ENCODE results near the gene RALGAPA2.

Gene RALGAPA2

DNA sequence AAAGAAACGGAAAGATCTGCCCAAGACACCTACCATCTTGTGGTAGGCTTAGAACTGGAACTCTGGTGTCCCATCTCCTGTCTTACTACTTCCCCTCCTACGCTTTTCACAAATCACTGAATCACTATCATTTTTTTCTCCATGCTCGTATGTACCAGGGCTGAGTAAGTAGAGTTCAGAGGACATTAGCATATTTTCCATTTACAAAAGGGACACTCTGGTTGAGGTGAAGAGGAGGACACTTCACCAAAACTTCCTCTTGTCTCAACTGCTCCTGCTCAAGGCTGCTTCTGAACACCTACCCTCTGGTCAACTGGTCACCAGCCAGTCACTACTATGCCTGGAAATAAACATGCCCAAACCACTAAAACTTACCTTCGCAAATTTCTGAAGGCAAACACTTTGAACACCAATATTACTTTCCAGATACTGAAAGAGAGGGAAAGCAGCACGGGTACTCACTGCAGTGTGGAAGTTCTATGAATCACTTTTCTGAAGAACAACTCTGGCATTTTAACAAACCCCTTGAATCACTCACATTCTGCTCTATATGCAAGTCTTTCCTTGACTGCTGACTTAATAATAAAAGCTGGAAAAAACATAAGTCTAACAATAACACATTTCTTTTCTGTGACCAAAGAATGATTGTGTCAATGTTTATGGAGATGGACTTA lies 221.2 kb downstream of the RALGAPA2 start:
- no peak for DNase-seq

DNA sequence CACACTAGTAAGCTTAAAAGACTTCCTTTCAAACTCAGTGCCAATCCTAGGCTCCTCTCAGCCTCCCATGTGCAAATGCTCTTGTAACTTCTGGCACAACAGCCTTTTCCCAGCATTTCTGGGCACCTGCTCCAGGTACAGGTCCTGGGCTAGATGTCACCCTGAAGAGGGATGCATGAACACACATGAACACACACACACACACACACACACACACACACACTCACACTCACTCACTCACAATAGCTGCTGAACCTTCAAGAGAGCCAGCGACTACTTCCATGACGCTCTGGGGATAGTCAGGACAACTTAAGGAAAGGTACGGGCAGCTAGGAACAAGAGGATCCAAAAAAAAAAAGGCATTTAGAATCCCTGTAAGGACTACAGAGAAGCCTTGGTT lies 221.8 kb downstream of the RALGAPA2 start:
- no peak for DNase-seq

DNA sequence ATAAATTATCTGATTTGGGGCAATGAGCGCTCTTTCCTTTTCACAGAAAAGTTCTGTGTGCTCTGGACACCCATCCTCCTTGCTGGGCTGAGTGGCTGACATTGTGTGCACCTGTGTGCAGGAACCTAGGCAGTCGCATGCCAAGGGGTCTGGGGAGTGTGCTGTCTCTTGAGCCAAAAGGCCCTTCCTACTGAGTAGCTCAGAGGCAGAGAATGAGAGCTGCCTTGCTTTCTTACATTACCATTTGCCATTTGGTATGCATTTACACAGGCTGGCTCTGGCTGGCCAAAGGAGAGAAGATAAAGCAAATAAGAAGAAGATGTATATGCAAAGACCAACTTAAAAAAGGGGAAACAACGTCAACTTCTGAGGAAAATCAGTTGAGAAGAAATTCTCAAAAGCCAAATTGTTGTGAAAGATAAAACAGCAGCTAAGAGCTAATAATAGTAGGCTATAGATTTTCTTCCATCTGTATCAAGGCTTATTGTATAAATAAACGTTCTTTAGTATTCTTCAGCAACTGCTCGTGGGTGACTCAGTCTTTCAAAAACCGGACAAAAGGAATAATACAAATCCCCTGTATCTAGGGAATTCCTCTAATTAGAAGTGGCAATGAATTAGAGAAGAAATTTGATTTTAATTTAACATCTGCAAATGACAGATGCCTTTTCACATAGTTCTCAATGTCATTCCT lies 222.6 kb downstream of the RALGAPA2 start:
- no peak for DNase-seq

DNA sequence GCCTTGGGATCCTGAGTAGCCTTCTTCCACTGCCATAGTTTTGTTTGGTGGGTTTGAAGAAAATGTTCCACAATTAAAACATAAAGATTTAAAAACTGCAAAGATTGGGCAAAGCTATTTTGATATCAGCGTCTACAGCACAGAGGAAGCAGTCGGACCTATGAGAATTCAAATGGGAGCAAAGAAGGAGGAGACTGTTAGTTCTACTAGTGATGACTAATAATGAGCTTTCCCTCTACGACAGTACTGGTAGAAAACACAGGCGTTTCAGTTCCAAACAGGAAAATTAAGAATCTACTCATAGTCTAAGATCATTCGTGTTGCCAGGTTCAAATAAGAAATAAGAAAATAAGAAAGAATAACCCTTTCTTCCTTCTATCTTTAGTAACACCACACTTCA lies 223.4 kb downstream of the RALGAPA2 start:
- DNase-seq, result no peak

DNA sequence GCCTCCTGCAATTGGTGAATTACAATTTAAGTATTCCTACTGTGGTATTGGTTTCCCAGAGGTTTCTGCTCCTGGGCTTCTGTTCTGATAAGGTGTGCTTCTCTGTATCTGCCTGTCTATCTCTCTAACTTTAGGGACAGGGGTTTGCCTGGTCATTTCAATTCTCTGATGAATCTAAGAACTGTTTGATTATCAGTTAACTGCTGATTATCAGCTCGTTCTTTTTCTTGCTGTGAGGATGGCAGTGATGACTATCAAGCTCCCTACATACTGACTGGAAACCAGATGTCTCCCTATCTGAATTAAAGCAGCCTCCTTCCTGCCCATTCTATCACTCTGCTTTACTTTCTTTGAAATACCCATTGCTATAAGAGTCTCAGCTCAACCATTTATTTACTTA lies 224.1 kb downstream of the RALGAPA2 start:
- no peak for DNase-seq

DNA sequence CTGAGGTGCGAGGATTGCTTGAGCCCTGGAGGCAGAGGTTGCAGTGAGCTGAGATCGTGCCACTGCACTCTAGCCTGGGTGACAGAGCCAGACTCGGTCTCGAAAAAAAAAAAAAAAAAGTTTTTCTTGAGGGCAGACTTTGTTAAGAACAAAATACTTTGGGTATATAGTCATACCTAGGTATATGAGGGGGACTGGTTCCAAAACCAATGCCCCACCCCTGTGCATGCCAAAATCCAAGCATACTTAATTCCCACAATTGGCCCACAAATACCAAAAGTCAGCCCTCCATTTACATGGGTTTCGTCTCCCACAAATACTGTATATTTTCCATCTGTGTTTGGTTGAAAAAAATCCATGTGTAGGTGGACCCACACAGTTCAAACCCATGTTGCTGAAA lies 224.6 kb downstream of the RALGAPA2 start:
- no peak for DNase-seq

DNA sequence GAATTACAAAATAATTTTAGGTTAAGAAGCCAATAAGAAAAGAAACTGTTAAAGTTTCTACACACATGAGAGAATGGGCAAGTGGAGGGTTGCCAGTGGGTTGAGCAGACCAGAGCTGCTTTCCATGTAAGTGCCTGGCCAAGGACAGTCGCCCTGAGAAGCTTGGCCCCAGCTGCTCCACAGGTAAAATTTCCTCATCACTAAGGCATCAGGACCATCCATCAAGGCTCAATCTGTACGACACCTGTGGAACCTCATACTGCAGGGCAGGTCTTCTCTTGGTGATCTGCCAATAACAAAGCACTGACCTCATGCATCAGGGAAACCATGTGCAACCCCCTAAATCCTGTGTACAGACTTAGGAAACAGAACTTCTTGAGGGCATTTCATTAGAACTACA lies 229.1 kb downstream of the RALGAPA2 start:
- no peak for DNase-seq

DNA sequence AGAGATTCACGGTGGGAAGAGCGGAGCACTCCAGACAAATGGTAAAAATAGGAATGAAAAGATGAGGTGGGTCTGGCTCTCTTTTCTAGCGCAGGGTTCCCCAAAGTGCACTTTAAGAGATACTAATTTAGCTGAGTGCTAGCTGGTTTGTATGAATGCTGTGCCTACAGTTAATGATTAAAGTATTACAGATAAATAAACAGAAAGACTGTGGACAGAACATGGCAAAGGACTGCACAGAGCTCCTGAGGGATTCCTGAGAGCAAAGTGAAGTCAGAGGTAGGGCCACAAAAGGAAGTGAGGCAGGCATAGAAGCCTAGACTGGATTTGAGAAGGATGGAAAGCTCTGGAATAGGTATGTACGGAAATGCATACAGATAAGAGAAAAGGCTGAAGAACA lies 230.0 kb downstream of the RALGAPA2 start:
- no peak for DNase-seq

DNA sequence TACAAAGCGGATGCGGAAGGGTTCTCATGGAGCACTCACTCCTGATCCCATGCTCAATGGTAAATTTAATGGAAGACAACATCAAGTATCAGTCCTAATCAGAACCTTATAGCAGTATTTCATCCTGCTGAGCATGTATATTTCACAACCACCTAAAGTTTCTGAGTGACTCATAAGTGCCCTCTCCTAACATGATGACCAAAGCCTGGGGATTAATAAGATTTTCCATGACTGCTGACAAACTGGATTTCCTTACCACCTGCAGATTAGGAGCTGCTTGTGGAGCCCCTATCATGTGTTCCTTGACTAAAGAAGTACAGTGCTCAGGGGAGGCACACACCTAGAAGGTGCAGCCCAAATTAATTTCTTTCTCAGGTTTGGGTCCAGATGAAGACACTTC lies 231.8 kb downstream of the RALGAPA2 start:
- DNase-seq, result no peak

DNA sequence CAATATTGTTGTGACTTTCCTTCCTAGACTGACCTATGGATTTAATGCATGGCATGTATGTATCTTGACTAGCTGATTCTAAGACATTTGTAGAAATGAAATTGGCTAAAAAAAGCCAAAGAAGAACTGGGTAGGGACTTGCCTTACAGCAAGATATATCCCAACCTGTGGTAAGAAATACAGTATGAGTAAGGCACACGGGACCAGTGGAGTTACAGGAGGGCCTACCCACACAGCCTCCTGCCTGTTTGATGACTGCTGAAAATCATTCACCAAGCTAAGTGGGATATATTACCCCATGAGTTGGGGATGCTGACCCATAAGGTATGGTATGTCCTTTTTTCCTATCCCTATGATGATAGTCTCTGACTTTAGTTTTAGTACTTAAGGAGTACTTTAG lies 232.3 kb downstream of the RALGAPA2 start:
- DNase-seq, result no peak

DNA sequence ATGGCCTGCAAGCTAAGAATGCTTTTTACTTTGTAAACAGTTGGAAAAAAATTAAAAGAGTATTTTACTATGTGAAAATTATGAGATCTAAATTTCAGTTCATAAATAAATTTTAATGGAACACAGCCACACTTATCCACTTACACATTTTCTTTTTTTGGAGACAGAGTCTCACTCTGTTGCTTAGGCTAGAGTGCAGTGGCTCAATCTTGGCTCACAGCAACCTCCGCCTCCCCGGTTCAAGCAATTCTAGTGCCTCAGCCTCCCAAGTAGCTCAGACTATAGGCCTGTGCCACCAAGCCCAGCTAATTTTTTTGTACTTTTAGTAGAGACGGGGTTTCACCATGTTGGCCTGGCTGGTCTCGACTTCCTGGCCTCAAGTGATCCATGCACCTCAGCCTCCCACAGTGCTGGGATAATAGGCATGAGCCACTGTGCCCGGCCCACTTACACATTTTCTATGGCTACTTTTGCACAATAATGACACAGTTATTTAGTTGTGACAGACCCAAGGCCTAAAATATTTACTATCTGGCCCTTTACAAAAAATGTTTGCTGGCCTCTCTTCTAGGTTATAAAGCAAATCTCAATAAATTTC lies 234.9 kb downstream of the RALGAPA2 start:
- DNase-seq, result no peak

DNA sequence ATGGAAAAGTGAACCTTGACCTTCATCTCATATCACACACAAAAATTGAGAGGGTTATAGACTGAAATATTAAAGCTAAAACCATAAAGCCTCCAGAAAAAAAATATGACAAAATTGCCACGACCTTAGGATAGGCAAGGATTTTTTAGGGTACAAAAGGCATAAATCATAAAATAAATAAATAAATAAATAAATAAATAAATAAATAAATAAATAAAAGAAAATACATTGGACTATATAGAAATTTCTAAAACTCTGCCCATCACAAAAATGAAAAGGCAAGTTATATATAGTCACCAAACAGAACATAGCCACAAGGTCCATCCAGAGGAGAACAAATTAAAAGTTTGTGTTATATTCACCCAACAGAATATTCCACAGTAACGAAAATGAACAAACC lies 235.9 kb downstream of the RALGAPA2 start:
- DNase-seq, result no peak

DNA sequence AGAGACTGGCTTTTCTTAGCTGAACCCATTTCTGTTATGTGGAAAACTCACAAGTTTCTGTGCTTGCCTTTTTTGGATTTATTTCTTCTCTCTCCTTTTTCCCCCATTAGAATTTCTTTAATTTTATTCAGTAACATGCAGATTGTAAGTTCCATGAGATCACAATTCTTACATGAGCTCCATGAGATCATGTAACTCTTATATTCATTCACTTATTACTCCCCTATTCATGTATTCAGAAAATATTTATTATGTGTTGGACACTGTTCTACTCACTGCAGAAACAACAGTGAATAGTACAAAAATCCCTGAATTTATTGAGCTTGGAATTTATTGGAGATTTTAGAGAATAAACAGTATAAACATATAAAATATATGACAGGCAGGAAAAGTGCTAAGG lies 238.8 kb downstream of the RALGAPA2 start:
- no peak for DNase-seq

DNA sequence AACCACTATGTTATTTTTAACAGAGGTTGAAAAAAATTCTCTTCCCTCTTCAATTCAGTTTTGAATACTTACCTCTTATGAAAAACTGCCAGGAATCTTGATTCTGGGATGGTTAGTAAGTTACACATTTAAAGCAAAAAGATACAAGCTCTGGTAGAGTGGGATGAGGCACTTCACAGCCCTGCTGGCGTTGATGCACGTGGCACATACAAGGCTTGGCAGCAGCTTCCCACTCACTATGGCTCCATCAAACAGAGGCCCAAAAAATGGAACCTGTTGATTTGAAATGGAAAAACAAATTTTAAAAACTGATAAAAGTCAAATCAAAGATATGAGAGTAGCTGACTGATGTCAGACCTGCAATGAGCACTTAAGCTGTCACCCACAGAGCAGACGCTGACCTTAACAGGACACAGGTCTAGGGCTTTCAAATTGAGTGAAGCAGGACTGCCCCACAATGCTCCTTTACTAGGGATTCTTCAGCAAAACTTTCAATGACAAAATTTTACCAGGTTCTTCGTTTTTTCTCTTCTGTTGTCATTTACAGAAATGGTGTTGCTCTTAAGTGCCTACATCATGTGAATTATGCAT lies 239.7 kb downstream of the RALGAPA2 start:
- DNase-seq, result no peak

DNA sequence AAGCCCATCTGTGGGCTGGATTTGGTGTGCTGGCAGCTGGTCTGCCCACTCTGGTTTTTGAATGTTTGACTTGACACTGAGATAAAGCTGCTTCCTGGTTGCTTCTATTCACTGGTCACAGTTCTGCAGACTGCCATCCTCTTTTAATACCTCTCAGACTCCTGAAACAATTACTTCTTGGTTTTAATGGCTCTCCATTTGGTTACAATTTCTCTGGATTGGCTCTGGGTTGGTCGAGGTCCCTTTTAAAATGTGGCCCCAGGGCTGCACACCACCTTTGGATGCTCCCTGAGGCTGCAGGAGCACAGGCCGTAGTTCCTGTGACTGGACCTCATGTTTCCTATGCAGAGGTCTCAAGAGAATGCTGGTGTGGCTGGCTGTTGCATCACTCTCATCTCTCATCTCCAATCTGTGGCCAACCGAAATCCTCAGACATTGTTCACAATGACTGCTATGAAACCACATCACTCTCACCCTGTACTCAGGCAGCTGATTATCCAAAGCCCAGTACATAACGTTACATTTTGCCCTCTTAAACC lies 246.0 kb downstream of the RALGAPA2 start:
- DNase-seq, result no peak

DNA sequence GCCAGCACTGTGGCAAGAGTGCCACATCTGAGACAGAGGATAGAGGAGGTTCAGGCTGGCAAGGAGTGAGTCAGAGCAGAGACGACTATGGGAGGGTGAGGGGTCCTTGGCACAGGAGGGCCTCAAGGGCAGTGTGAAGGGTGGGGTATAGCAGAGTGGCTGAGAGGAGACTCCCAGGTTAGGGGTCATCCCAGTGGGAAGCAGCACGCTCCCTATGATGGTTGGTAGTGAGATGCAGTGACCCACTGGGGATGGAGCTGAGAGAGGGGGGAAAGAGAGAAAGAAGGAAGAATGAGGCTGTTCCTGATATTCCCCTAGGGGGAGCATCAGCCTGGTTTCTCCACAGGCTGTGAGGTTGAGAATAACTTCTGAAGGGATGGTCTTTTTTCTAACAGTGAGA lies 247.2 kb downstream of the RALGAPA2 start:
- no peak for DNase-seq

DNA sequence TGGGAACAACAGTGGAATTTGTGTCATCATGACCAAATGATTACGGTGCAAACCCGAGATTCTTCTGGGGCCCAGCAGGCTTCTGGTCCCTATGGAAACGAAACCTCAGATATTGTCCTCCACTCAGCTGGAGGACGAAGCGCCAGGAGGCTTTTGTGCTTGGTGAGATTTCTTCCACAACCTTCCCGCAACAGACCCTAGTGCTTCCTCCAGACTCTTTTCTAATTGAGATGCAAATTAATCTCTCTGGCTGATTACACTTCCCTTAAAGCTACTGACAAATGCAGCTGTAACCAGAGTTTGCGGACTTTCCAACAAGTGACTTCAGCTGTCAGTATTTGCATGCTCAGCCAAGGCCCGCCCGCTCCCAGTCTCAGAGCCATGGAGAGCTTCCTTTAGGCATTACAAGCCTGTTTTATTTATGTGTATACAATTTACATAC lies 248.5 kb downstream of the RALGAPA2 start:
- no peak for DNase-seq

DNA sequence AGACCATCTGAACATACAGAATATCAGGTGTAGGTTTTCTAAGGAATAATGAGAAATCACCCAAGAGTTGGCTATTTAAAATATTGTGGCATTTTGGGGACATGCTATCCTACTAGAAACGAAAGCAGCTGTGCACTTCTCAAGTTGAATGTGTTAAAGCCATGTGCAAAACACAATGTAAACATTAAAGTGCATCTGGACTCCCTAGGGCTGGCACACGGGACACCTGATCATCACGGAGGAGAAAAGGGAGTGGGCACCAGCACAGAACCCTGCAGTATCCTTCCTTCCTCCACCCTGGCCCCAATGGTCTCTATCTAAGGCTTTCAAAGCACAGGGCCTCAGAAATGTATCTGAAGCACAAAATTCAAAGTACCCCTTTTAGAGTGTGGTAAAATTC lies 250.3 kb downstream of the RALGAPA2 start:
- DNase-seq, result no peak

DNA sequence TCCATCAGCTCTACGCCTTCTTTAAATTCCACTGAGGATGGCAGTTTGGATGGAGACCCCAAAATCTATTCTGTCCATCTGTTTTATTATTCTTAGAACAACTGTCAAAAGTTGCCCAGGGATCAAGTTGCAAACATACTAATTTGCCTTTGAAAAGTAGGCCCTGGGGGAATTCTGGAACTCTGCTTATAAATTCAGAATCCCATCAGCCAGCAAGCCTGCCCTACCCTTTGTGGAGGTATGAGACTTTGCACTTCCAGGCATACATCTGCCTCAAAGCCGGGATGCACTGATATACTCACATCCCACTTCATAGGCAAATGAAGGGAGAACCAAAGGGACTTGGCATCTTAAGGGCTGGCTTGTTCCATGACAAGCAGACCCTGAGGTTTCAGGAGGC lies 250.9 kb downstream of the RALGAPA2 start:
- DNase-seq, result no peak

DNA sequence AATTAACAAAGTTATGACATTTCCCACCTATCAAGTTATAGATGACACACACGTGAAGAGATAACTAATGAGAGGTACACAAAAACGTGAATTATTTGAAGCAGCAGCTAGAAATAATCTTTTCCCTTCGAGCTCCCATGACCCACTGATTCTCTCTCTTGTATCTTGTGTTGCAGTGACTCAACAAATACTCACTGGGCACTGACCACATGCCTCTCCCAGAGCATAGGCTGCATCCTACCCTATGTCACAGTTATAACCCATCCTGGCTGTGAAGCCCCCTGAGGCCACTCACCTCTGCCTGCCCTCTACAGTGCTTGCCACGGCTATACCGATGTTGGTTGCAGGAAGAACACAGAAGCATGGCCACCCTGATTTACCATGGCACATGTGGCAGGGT lies 252.7 kb downstream of the RALGAPA2 start:
- no peak for DNase-seq

DNA sequence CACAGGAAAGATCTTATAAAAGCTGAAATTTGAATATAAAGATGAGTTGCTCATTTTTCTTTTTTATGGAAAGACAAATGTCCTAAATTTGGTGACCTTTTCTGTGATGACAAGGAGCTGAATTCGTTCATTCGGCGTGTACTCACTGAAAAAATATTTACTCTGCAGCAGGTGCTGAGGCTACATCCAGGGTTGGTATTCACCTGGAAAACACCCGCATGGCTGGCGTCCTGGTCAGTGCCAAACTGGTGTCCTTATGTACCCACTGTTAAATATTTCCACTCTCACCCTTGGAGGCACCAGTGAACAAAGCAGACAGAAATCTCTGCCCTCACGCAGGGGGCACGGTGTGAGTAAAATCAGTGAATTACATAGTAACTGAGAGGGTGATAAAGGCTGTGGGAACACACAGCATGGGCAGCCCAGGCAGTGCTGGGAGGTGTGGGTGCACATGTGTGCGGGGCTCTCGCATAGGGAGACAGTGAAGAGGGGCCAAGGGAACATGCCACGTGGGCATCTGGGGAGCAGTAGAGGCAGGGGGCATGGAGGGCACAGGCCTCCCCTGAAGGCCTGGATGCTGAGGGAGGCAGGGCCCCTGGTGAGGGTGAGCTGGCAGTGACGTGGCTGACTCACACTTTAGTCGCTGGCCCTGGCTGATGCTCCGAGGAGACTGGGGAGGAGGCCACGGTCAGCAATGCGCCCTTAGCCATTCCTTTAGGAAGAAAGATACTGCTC lies 254.9 kb downstream of the RALGAPA2 start:
- no peak for DNase-seq

DNA sequence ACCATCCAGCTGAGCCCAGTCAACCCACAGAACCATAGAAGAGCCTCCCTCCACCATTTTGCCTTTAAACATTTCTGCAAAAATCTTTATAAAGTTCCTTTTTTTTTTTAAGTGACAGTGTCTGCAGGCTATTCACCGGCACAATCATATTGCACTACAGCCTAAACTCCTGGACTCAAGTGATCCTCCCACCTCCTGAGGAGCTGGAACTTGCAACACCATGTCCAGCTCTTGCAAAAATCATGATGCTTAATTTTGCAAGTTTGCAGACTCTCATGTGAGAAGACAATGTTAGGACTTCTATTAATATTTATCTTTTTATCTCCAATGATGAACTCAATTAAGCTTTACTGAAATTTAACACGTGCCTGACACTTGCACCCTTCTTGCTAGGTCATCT lies 255.7 kb downstream of the RALGAPA2 start:
- DNase-seq, result no peak

DNA sequence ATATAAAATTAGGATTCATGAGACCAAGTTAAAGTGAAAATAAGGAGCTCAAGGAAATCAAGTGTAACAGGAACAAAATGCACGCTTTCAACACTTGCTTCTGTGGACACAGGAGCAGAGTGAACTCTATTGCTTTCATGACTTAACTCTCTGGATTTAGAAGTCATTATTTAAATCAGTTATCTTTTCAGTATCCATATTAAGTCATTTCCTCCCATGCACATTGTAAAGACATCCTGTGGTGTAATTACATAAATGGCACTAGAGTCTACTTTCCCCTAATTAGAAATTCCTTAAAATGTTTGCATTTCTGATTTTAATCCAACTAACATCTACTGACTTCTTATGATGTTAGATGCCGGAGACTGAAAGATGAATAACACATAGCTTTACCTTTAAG lies 256.5 kb downstream of the RALGAPA2 start:
- DNase-seq, result no peak
